Fibroblast of the aortic adventitia (primary cell): ENCODE measurements around the gene CDHR1. TPM values are rescaled to one million over a fixed set of nuclear protein-coding genes. Genes with fewer than 3 reads are reported as not detected.

Source experiments
- DNase-seq: peaks from one replicate; pipeline ENCODE4 v3.0.0-alpha.2; 2010; ENCODE audit warnings: low read depth
- H3K4me3 ChIP-seq: 2 replicates; pipeline ENCODE4 v1.5.1; 2011; ENCODE audit warnings: low read depth, mild to moderate bottlenecking, control low read depth, low read length, moderate library complexity
- CTCF ChIP-seq: IDR thresholded peaks from 2 replicates; pipeline ENCODE4 v1.5.1; 2011; ENCODE audit warnings: mild to moderate bottlenecking, low read length, control low read depth, inconsistent platforms; ENCODE audit not compliant: insufficient read depth
- total RNA-seq: library from RNA; depleted of rRNA; stranded (reverse); fragments of >200 nt; gene quantifications from 2 replicates; pipeline ENCODE4 v1.2.3, GENCODE V29; 2012; ENCODE audit warnings: low replicate concordance

Gene CDHR1
- total RNA-seq, 1 donor, result not detected

- no peak for DNase-seq
- H3K4me3 ChIP-seq, result no peak overlapping the region
- no peak for TF ChIP-seq CTCF
Observed at GRCh38 chr10:84200537-84201243, 6.4 kb downstream of the CDHR1 start.

GRCh38 chr10:84201244-84201606 is 6.9 kb downstream of the CDHR1 start:
- no peak for TF ChIP-seq CTCF
- no peak overlapping the region for H3K4me3 ChIP-seq
- DNase-seq, result no peak

- TF ChIP-seq CTCF, result no peak
- H3K4me3 ChIP-seq, result no peak overlapping the region
- DNase-seq, result no peak
Observed at GRCh38 chr10:84201682-84202081, 7.3 kb downstream of the CDHR1 start.

- TF ChIP-seq CTCF, result no peak
- no peak overlapping the region for H3K4me3 ChIP-seq
- no peak for DNase-seq
Observed at GRCh38 chr10:84202349-84202748, 8.0 kb downstream of the CDHR1 start.

GRCh38 chr10:84204122-84204521 is 9.8 kb downstream of the CDHR1 start:
- no peak for DNase-seq
- H3K4me3 ChIP-seq, result no peak overlapping the region
- peak; percentile 20 for TF ChIP-seq CTCF

- H3K4me3 ChIP-seq, result no peak overlapping the region
- TF ChIP-seq CTCF, result no peak
- DNase-seq, result no peak
Observed at GRCh38 chr10:84204610-84205009, 10.3 kb downstream of the CDHR1 start.
